HL-60/S4 (cell line): ENCODE results near the gene AKT3.

Source experiments
- in situ Hi-C: fragments of 300-500 bp; cut with MboI; formaldehyde crosslinking; loops from 2 replicates; pipeline ENCODE4 v1.14.3; 2022; ENCODE audit warnings: low sequenced_read_pairs

AKT3 gene

DNA sequence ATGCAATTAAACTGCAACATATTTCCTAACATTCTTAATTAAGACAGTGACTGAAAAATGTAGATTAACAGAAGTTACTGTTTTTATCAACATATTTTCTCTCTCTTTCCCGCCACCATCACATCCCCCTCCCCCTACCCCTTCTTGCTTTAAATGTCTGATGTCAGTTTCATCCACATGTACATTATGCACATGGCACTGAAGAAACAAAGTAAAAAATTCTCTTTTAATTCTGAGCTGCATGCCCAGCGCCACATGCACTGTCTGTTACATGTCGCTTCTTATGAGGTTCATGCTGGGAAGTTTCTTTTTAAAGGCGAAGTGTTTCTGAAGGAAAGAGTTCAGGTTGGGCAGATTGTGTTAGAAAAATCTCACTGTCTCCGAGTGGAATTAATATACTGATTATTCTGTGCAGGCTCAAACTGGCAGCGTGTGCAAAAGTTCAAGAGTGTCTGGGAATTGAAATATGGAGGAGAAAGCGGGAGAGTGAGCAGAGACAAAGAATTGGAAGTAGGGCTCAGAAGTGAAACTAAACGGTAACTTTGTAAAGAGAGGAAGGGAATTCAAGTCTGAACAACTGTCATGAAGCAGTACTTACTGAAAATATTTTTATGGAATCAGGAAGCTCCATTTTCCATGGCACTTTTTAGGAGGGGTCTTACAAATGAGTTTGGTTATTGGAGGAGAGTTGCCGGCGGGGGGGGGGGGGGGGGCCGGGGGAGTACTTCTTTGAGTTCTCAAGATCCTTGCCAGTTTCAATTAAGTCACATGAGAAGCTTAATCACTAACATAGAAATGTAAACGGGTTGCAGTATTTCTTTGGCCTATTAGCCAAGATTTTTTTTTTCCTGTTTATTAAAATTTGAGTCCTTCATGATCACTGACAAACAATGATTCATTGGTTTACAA, 376.6 kb downstream of the AKT3 start:
- in situ Hi-C loops = no loop called here

- in situ Hi-C loops = no loop called here
These were observed 378.0 kb downstream of the AKT3 start for GRCh38 chr1:243471754-243472745.

DNA sequence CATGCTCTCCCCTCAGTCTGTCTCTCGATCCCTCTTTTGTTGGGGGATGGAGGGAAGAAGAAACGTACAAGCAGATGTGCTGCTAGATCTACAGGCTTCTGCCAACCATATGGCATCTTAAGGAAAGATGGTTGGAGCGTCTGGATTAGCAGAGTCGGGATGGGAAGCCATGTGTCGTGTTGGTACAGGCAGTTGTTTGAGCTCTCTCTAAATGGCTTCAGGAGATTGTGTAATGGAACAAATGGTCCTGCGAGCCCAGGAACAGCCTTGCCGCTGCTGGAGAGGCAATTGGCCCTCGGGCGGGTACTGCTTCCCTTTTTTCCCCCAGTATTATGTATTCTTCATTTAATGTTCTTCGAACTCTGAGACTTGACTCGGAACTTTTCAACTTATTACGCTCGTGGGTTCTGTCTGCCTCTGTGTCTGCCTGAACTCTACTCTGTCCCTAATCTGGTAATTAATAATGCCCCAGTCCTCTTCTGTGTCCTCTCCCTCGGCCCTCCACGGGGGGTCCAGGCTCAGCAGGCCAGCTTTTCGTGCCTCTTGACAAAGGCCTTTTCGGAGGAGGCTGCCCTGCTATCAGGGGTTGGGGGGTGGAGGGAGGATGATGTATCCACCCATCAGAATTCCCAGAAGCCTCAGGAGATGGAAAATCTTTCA, 378.9 kb downstream of the AKT3 start:
- in situ Hi-C loops = no loop called here

DNA sequence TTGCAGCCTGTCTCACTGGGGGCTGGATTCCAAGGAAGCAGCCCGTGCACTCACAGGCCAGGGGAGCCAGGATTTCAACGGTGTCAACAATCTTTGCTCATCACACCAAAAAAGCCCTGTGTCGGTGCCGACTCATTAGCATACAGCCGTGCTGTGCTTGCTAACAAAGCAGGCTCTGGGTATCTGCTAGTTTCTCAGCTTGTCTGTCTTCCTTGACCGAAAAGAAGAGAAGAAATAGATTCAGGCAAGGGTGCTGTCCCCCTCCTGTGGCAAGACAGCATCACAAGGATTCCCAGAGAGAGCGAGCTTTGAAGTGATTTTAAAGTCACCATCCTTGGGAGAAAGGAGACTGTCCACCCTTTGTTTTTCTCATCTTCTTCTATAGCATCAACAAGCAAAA, 379.5 kb downstream of the AKT3 start:
- in situ Hi-C loops = no loop called here

GRCh38 chr1:243469497-243469896, 380.5 kb downstream of the AKT3 start:
- in situ Hi-C loops = no loop called here

DNA sequence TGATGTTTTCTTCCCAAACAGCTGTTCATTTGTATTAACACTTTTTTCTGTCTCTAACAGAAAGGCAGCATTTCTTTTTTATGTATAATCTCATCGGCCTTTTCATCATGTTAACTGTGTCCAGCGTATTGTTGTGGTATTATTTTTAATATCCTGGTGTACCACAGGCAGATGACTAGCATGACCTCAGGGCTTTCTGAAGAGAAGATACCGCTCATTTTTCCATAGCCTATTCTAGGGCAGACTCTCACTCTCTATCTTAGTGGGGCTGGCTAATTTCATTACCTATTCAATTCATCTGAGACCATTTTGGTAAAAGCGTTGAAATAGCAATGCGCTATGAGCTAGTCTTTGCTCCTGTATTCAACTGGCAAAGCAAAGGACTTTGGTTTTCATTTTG, 384.3 kb downstream of the AKT3 start:
- in situ Hi-C loops = no loop called here

DNA sequence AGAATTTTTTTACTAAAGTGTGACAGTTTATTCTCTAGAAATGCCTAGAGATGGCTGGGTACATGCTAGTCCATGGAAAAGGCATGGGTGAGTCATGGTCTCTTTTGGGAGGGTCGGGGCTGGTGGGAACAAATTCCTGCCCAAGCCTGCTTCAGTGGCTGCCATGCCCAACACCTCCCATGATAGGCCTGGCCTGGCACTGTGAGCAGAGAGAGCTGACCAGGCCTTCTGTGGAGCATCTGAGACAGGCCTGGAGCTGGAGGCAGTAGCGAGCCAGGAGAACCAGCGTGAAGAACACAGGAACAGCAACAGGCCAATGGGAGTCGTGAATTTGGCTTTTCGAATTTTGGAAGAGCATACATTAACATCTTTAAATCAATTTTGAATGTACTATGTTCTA, 385.0 kb downstream of the AKT3 start:
- in situ Hi-C loops = no loop called here

GRCh38 chr1:243462929-243463697, 386.9 kb downstream of the AKT3 start:
- in situ Hi-C loops = no loop called here

DNA sequence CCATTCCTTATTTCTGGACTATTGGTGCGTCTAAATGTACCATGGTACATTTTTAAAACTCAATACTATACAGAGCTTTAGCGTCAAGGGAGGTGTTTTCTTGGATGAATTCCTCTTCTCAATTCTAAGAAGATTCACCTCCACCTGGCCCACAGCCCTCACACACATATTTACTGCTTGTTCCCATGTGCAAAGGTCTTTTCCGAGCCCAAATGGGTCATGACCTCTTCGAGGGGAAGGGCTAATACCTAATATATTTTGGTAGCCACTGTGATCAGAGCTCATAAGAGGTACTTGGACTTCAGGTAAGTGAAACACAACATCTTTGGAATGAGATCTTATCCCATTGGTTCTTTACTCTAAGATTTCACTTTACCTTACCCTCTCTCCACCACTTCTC, 388.3 kb downstream of the AKT3 start:
- in situ Hi-C loops = no loop called here

DNA sequence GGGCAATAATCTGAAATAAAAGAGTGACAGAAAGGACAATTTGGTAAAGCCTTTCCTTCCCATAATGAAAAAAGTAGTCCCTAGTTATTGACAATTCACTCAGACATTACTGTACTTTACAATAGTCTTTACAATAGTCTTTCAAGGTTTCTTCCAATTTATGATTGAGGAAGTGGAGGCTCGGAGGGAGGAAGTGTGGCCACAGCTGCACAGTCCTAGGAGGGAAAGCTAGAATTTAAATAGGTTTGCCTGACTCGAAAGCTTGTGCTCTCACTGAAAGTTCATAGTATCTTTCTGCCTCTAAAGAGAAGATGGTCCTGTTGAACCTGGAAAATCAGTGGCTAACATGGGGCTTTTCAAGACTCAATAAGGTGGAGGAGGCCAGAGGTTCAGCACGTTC, 391.0 kb downstream of the AKT3 start:
- in situ Hi-C loops = no loop called here

- in situ Hi-C loops = no loop called here
These were observed 392.6 kb downstream of the AKT3 start for GRCh38 chr1:243457363-243457982.

- in situ Hi-C loops = no loop called here
These were observed 394.0 kb downstream of the AKT3 start for GRCh38 chr1:243455760-243456651.

DNA sequence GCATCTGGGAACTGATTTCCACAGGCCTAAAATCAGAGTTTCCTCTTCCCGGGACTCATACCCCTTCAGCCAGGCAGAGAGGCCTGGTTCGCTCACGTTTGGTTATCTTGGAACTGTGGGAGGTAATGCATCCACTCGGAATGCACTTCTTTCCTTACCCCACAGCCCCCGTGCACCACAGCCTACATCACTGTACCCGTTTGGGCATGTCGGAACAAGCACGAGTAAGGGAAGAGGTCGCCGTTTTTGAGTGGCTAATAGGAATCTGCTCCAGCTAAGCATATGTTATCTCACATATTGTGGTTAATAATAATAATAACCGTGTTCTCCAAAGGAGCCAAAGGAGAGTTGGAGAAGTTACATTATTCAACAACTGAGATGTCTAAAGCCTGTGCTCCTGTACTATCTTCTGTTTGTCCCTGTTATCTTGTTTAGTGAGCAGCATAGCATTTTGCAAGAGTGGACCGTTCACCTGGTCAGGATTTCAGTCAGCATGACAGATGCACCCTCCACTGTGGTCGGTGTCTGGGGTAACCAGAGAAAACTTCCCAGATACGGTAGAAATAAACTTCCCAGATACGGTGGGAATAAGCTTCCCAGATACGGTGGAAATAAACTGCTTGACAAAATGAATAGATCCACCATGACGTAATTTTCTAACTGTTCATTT, 395.6 kb downstream of the AKT3 start:
- in situ Hi-C loops = no loop called here

- in situ Hi-C loops = no loop called here
These were observed 398.0 kb downstream of the AKT3 start for GRCh38 chr1:243452092-243452491.

DNA sequence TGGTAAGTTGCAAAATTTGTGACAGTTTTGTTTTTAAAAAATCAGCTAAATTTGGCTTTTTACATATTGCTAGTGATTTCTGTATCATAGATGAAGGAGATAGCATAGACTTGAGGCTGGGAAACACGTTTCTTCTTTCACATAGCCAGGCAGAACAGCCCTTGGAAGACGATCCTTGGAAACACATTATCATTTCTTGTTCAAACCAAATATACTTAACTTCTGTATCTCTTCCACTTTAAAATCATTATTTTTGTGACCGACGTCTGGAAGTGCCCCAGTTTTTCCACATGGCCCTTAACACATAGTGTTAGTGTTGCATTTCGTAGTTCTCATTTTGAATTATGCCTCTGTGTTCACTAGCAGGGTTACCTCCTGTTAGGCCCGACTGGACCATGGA, 400.7 kb downstream of the AKT3 start:
- in situ Hi-C loops = no loop called here

- in situ Hi-C loops = no loop called here
These were observed 402.2 kb downstream of the AKT3 start for GRCh38 chr1:243447844-243448243.

GRCh38 chr1:243447347-243447746, 402.7 kb downstream of the AKT3 start:
- in situ Hi-C loops = no loop called here

DNA sequence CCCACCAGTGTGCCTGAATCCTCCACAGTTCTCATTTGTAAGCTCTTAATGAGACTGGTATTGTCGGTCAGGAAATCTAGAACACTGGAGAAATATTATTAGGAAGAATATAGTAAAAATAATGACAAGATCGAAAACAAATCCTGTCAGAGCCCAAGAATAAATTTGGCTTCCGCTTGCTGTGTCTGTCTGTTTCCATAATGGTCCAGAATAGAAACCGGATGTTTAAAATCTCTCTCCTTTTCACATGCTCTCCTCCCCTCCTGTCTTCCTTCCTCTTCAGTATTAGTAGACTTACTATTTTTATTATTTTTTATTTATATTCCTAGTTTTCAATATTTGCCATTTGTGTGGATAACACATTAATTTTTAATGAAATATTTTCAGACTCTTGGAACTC, 406.5 kb downstream of the AKT3 start:
- in situ Hi-C loops = no loop called here
